Activated T-cell treated with anti-CD3 and anti-CD28 coated beads, Interleukin-2, amount 50 U/mL, for 4 hours (primary cell): ENCODE results near the gene PPP1R12B. TPM values are rescaled to one million over a fixed set of nuclear protein-coding genes. Genes with fewer than 3 reads are reported as not detected.
"Not testable (repeated sequence)": the region's sequence is repeated elsewhere in the genome, so short reads cannot be mapped to it uniquely, and the experiment has no call there.

Experiments
- ATAC-seq, 2 donors: fragments of 200-7000 bp; cut with Tn5 transposase; one replicate each; pipeline ENCODE4 v1.10.0; 2021
- DNase-seq: peaks from one replicate; pipeline ENCODE4 v3.0.0-alpha.2; 2020
- H3K27me3 Mint-ChIP-seq: one replicate; pipeline ENCODE4 v1.8.0; 2021; ENCODE audit warnings: low read depth, mixed read lengths
- H3K36me3 Mint-ChIP-seq: one replicate; pipeline ENCODE4 v1.8.0; 2022; ENCODE audit warnings: mixed read lengths; ENCODE audit not compliant: insufficient read depth
- H3K4me1 Mint-ChIP-seq: one replicate; pipeline ENCODE4 v1.8.0; 2021; ENCODE audit warnings: low read depth, mixed read lengths
- H3K4me3 Mint-ChIP-seq: one replicate; pipeline ENCODE4 v1.8.0; 2021; ENCODE audit warnings: mild to moderate bottlenecking, moderate library complexity, mixed read lengths
- H3K9me3 Mint-ChIP-seq: one replicate; pipeline ENCODE4 v1.8.0; 2021; ENCODE audit warnings: mixed read lengths
- total RNA-seq, 3 donors: library from RNA; stranded (reverse); gene quantifications; one replicate each; pipeline ENCODE4 v1.2.1, GENCODE V29; 2021

The PPP1R12B gene
- total RNA-seq, 3 donors from 2014 or later: 4.7 to 8.1 (median 5.4) TPM

DNA sequence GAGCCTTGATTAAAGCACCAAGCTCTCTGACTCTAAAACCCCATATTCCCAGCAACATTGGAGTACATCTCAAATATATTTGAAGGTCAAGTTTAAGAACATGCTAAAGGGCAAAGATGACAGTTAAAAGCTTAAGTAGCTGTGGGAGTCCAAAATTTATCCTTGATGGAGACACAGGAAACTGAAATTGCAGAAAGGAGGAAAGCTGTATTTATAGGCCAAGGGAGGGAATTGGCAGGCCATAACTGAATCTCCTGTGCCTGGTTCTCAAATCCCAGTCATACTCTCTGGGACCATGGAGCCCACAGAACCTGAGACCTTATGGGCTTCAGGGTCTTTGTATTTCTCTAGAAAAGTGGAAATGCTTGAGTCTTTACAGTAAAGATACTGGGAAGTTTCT, 193.9 kb downstream of the PPP1R12B start:
- H3K9me3 Mint-ChIP-seq, DNase-seq, H3K4me3 Mint-ChIP-seq, ATAC-seq, H3K4me1 Mint-ChIP-seq, H3K27me3 Mint-ChIP-seq: not testable (repeated sequence)
- peaks cover 10% of the 10 kb centered on the region for H3K36me3 Mint-ChIP-seq

GRCh38 chr1:202543537-202543936, 195.0 kb downstream of the PPP1R12B start:
- H3K4me1 Mint-ChIP-seq: not testable (repeated sequence)

GRCh38 chr1:202544766-202545449, 196.4 kb downstream of the PPP1R12B start:
- H3K4me3 Mint-ChIP-seq, H3K4me1 Mint-ChIP-seq, DNase-seq, H3K27me3 Mint-ChIP-seq, H3K9me3 Mint-ChIP-seq, H3K36me3 Mint-ChIP-seq, ATAC-seq: not testable (repeated sequence)

More at GRCh38 chr1:202543537-202543936, 195.0 kb downstream of the PPP1R12B start:
- peaks cover 10% of the 10 kb centered on the region for H3K36me3 Mint-ChIP-seq
- not testable (repeated sequence) for H3K9me3 Mint-ChIP-seq, ATAC-seq, H3K4me3 Mint-ChIP-seq, H3K27me3 Mint-ChIP-seq, DNase-seq

DNA sequence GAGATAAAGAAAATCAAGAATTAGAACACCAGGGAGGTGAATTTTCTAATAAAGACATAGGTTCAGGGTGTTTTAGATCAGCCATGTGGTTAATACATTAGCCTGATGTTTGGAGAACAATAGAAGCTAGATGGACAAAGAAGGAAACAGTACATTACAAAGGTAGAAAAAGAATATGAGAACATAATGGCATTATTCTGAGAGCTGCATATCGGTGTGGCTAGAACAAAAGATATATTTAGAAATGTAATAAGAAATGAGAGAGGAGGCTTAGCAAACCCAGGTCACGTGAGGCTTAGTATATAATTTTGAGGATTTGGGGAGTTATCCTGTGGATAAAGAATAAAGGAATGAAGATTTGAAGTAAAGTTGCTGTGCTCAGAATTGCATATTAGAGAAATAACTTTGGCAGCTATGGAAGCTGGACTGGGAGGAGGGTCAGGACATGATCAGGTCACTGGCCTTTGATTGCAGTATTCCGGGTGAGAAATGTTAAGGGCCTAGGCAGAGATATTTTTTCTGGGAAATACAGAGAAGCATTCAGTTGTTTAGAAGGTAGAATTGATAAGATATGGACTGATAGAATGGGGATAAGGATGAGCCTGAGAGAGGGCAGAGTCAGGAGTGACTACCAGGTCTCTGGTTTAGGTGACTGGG, 197.3 kb downstream of the PPP1R12B start:
- not testable (repeated sequence) for H3K9me3 Mint-ChIP-seq, H3K4me1 Mint-ChIP-seq, H3K4me3 Mint-ChIP-seq, H3K36me3 Mint-ChIP-seq, DNase-seq, ATAC-seq, H3K27me3 Mint-ChIP-seq

GRCh38 chr1:202546377-202546776, 197.9 kb downstream of the PPP1R12B start:
- ATAC-seq, H3K36me3 Mint-ChIP-seq, H3K4me3 Mint-ChIP-seq, DNase-seq, H3K9me3 Mint-ChIP-seq, H3K4me1 Mint-ChIP-seq, H3K27me3 Mint-ChIP-seq: not testable (repeated sequence)

DNA sequence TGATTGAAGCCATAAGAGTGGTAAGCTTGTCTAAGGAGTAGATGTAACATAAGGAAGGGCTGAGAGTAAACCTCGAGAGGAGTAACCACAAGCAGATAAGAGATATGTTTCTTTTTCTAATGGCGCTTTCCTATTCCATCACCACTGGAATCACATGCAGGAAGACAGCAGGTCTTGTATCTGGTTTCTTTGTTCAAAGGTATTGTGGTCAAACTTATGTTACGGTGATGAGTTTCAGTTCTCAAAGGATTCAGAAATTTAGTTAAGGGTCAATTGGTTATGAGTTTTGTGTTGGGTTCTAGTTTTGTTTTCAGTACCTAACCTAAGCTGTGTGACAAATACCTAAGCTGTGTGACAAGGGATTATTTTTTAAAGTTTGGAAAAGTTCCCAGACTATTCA, 198.3 kb downstream of the PPP1R12B start:
- not testable (repeated sequence) for DNase-seq, H3K36me3 Mint-ChIP-seq, H3K27me3 Mint-ChIP-seq, H3K4me3 Mint-ChIP-seq, H3K9me3 Mint-ChIP-seq, H3K4me1 Mint-ChIP-seq, ATAC-seq

DNA sequence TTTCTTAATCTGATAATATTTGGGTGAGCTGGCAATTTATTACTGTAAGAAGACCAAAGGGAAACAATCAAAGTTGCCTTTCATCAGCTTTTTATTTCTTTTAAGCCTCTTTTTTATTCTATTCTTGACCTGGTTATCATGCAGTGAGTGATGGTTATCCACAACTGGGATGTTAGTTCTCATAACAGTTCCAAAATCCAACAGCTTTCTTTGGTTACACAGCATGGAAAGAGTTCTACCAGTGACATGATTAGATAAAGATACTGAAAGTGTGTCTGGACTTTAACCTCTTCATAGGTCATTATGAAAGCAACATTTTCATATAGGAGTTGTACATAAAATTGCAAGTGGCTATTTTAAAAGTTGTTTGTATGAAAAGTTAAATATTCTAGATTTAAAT, 198.7 kb downstream of the PPP1R12B start:
- H3K4me1 Mint-ChIP-seq: peaks cover 4% of the 10 kb centered on the region
- DNase-seq (no peak), ATAC-seq (no peak)
- no peaks in the 10 kb centered on the region for H3K9me3 Mint-ChIP-seq
- H3K27me3 Mint-ChIP-seq: no peaks in the 10 kb centered on the region
- no peak overlapping the region for H3K4me3 Mint-ChIP-seq
- H3K36me3 Mint-ChIP-seq: no peaks in the 10 kb centered on the region

DNA sequence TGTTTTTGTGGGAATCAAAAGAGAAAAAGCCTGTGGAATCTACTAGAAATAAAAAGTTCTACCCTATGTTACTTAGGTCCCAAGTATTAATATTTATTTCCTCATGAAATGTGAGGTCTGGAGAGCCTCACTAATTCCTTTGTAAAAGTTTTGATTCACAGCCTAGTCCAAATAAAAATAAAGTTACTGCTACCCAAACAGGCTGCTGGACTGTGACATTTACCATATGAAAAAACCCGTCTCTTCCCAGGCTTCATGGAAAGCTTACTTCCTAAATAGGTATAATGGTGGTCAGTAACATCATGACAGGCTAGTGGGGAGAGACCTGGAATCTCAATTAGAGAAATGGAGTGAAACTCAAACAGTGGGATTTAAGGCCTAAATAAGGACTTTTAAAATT, 201.6 kb downstream of the PPP1R12B start:
- not testable (repeated sequence) for H3K4me1 Mint-ChIP-seq, H3K36me3 Mint-ChIP-seq, H3K4me3 Mint-ChIP-seq, H3K9me3 Mint-ChIP-seq, DNase-seq, ATAC-seq, H3K27me3 Mint-ChIP-seq

DNA sequence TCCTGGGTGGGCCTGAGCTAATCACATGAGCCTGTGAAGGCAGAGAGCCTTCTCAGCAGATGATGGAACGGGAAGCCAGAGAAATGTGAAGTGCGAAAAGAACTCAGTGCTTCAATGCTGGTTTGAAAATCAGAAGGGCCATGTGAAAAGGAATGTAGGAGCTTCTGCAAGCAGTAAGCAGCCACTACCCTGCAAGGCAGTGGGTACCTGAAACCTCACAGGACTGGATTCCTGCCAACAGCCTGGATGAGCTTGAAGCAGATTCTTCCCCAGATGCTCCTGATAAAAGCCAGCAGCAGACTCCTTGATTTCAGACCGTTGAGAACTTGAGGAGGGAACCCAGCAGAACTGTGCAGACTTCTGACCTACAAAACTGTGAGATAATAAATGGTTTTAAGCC, 203.2 kb downstream of the PPP1R12B start:
- no peaks in the 10 kb centered on the region for H3K9me3 Mint-ChIP-seq
- DNase-seq (no peak), ATAC-seq (no peak)
- H3K27me3 Mint-ChIP-seq: no peaks in the 10 kb centered on the region
- H3K36me3 Mint-ChIP-seq: no peaks in the 10 kb centered on the region
- H3K4me1 Mint-ChIP-seq: no peaks in the 10 kb centered on the region
- no peak overlapping the region for H3K4me3 Mint-ChIP-seq

- ATAC-seq, H3K4me1 Mint-ChIP-seq, H3K9me3 Mint-ChIP-seq, H3K4me3 Mint-ChIP-seq, DNase-seq, H3K36me3 Mint-ChIP-seq, H3K27me3 Mint-ChIP-seq: not testable (repeated sequence)
These were observed 204.1 kb downstream of the PPP1R12B start for GRCh38 chr1:202552615-202553014.

DNA sequence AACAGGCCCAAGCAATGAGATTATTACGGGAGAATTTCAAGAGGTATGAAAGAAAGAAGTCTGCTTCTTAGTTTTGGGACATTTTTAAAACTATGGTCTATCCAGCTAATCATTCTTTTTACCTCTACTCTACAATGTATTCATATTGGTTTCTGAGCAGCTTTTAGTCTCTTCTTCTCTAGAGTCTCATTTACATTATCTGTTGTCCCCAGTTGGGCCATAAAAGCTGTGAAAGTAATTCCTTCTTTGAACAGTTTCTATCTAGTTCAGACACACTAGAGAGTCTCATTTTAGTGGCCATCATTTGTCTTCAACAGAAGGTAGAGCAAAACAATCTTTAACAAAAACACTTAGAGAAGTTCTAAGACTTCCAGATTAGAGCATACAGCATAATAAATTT, 204.6 kb downstream of the PPP1R12B start:
- not testable (repeated sequence) for H3K27me3 Mint-ChIP-seq, H3K36me3 Mint-ChIP-seq, DNase-seq, H3K9me3 Mint-ChIP-seq, ATAC-seq, H3K4me1 Mint-ChIP-seq, H3K4me3 Mint-ChIP-seq

DNA sequence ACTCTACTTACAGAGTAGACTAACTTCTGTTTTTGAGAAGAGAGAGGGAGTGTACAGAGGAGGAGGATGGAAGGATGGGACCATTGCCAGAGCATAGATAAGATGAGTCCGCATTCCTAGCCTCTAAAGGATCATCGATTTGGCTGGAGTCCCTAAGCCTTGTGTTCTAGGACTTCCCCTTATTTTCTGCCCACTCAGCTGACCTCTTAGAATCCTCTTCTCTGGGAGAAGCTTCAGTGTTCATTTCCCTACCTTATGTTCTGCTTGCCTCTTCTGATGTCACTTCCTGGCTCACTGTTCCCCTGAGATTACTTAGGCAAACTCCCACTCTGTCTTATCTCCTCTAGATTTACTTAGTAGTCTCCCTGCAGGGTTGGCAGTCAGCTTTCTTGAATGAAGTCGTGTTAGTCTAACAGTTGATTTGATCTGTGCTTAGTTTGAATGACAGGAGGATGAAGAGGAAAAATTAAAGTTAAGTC, 205.1 kb downstream of the PPP1R12B start:
- H3K4me1 Mint-ChIP-seq: no peaks in the 10 kb centered on the region
- no peak overlapping the region for H3K4me3 Mint-ChIP-seq
- no peaks in the 10 kb centered on the region for H3K9me3 Mint-ChIP-seq
- DNase-seq (no peak), ATAC-seq (no peak)
- no peaks in the 10 kb centered on the region for H3K36me3 Mint-ChIP-seq
- no peaks in the 10 kb centered on the region for H3K27me3 Mint-ChIP-seq

- not testable (repeated sequence) for H3K27me3 Mint-ChIP-seq, DNase-seq, H3K9me3 Mint-ChIP-seq, H3K4me3 Mint-ChIP-seq, H3K36me3 Mint-ChIP-seq, ATAC-seq, H3K4me1 Mint-ChIP-seq
These were observed 206.1 kb downstream of the PPP1R12B start for GRCh38 chr1:202554619-202555018.

DNA sequence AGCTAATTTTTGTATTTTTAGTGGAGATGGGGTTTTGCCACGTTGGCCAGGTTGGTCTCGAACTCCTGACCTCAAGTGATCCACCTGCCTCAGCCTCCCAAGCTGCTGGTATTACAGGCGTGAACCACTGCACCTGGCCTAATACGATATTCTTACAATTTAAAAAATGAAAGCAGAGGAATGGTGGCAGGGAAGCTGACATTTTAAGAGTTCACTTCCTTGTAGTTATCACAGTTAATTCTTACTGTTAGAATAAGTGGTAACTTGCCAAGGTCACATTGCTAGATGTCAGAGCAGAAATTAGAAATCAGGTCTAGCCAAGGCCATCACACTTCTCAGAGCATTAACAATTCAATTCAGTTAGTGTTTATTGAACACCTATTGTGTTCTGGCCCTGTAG, 207.5 kb downstream of the PPP1R12B start:
- not testable (repeated sequence) for ATAC-seq, H3K4me1 Mint-ChIP-seq, DNase-seq, H3K9me3 Mint-ChIP-seq, H3K27me3 Mint-ChIP-seq, H3K4me3 Mint-ChIP-seq, H3K36me3 Mint-ChIP-seq

DNA sequence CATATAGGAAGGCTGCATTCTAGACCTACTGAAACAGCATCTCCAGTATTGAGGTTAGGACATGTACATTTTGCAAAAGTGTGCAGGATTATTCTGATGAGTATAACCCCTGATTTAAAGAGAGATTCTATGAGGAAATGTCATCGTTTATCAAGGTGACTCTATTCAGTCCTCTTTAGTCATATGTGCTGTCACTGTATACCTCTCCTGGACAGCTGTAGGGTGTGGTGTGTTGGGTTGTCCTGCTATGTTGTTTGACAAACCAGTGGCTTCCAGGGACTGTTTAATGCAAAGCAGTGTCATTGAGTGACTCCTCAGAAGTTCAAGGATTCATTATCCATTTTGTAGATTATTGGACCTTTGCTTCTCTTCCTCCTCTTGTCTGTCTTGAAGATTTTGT, 209.2 kb downstream of the PPP1R12B start:
- H3K4me1 Mint-ChIP-seq, ATAC-seq, H3K27me3 Mint-ChIP-seq, H3K4me3 Mint-ChIP-seq, H3K9me3 Mint-ChIP-seq, DNase-seq, H3K36me3 Mint-ChIP-seq: not testable (repeated sequence)
